Epithelial cell of esophagus (primary cell): ENCODE data around the gene SLC9B2.

Source experiments
- DNase-seq: peaks from one replicate; pipeline ENCODE4 v3.0.0; 2010; ENCODE audit warnings: low read depth
- H3K4me3 ChIP-seq: 2 replicates; pipeline ENCODE4 v1.5.1; 2011; ENCODE audit warnings: mild to moderate bottlenecking, low read length, control low read depth
- TF ChIP-seq, protein P1 (sequence below): IDR thresholded peaks from 2 replicates; pipeline ENCODE4 v1.5.1; 2011; ENCODE audit warnings: low read depth, mild to moderate bottlenecking, low read length, control low read depth, inconsistent platforms; ENCODE audit not compliant: insufficient read depth; ENCODE audit errors: missing control alignments

Gene SLC9B2, protein sequence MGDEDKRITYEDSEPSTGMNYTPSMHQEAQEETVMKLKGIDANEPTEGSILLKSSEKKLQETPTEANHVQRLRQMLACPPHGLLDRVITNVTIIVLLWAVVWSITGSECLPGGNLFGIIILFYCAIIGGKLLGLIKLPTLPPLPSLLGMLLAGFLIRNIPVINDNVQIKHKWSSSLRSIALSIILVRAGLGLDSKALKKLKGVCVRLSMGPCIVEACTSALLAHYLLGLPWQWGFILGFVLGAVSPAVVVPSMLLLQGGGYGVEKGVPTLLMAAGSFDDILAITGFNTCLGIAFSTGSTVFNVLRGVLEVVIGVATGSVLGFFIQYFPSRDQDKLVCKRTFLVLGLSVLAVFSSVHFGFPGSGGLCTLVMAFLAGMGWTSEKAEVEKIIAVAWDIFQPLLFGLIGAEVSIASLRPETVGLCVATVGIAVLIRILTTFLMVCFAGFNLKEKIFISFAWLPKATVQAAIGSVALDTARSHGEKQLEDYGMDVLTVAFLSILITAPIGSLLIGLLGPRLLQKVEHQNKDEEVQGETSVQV

DNA sequence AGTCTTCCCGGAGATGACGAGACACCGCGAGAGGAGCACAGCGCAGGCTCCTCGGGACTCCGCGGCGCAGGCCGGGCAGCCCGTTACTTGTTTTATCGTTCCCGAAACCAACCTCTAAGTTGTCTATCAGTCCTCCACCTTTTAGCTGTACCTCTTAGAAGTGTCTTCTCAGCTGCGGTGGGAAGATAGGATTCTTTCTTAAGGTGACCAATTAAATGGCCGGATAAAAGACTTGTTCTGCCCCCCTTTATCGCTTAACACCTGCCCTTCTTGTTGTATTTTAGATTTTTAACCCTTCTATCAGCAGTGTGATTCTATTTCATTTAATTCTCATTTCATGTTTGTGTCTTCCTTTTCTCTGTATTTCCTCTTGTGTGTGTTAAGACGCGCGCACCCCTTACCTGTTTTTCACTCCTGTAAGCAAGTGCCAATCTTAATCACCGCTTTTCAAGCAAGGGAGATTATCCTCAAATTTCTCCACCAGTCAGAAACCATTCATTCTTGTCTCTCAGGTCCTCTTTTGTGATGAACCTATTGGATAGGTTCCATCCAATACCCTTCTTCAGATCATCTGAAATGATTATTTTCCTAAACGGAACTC lies at the start of gene SLC9B2:
Gene SLC9B2, minus strand, starts transcription at position 15 of the 601 bp plus-strand sequence. CDS start 9,211 bp downstream, outside the sequence.
- DNase-seq = no peak
- TF ChIP-seq, protein P1, sequence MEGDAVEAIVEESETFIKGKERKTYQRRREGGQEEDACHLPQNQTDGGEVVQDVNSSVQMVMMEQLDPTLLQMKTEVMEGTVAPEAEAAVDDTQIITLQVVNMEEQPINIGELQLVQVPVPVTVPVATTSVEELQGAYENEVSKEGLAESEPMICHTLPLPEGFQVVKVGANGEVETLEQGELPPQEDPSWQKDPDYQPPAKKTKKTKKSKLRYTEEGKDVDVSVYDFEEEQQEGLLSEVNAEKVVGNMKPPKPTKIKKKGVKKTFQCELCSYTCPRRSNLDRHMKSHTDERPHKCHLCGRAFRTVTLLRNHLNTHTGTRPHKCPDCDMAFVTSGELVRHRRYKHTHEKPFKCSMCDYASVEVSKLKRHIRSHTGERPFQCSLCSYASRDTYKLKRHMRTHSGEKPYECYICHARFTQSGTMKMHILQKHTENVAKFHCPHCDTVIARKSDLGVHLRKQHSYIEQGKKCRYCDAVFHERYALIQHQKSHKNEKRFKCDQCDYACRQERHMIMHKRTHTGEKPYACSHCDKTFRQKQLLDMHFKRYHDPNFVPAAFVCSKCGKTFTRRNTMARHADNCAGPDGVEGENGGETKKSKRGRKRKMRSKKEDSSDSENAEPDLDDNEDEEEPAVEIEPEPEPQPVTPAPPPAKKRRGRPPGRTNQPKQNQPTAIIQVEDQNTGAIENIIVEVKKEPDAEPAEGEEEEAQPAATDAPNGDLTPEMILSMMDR = no peak
- H3K4me3 ChIP-seq = peak within 1 kb of the TSS; percentile 65

DNA sequence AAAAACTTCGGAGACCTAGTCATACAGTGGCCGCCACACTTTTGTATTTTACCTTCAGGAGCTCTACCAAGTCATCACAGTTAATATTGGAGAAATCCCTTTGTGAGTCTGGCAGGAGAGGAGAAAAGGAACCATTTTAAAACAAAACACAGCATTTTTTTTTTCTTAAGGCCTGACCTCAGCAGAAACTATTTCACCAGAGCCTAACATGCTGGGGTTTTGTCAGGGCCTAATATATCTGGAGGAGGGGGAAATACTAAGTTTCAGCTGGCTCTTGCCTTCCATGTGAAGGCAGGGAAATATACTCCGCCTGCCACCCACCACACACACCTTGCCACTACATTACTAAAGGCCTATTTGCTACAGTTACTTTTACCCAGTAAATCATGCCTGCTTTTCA lies 49.6 kb upstream of the SLC9B2 start:
- TF ChIP-seq, protein P1 = no peak
- H3K4me3 ChIP-seq = no peak overlapping the region
- no peak for DNase-seq

DNA sequence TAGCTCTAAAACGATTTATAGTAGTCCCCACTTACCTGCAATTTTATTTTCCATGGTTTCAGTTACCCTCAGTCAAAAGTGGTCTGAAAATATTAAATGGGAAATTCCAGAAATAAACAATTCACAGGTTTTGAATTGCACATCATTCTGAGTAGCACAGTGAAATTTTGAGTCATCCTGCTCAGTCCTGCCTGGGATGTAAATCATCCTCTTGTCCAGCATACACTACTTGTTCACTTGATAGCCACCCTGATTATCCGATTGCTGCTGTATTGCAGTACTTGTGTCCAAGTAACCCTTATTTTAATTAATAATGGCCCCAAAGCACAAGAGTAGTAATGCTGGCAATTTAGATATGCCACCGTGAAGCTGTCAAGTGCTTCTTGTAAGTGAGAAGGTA lies 46.6 kb upstream of the SLC9B2 start:
- no peak overlapping the region for H3K4me3 ChIP-seq
- no peak for DNase-seq
- TF ChIP-seq, protein P1 = no peak

DNA sequence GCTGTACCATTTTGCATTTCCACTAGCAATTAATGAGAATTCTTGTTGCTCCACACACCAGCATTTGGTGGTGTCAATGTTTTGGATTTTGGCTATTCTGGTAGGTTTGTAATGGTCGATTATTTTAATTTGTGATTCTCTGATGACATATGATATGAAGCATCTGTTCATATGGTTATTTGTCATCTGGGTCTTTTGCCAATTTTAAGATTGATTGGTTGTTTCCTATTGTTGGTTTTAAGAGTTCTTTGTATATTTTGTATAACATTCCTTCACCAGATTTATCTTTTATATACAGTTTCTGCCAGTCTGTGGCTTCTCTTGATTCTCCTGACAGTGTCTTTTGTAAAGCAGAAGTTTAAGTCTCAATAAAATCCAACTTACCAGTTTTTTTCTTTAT lies 41.6 kb upstream of the SLC9B2 start:
- DNase-seq = no peak
- no peak overlapping the region for H3K4me3 ChIP-seq
- TF ChIP-seq, protein P1 = no peak

DNA sequence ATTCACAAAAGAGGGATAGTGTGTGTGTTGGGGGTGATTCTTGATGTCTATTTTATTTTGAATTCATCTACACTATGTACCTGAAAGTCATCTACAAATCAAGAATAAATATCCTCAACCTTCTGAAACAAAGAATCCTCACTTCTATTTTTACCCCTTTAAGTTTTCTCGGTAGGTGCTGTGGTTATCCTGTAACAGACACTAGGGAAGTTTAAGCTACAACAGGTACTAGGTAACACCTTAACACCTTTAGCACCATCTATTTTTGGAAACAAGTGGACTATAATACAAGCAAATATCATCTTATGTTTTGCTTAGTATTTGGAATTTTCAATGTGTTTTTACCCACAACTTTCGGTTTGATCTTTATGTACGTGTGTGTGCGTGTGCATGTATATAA lies 35.0 kb upstream of the SLC9B2 start:
- no peak overlapping the region for H3K4me3 ChIP-seq
- TF ChIP-seq, protein P1 = no peak
- DNase-seq = no peak

DNA sequence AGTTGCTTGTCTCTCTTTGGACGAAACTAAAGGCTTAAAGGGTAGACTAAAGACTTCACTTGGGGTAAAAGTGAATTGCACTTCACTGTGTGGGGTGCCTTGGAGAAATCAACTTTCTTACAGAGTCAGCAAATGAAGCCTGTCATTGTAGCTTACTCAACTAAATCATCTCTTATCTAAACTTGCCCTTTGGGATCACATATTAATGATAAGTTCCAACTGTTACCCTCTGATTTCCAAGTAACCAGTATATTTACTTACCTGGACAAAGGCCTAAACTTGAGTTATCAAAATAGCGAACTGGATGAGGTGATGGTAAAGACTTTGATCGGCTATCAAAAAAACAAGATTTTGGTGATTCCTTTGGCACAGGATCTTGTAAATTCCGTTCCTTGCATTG lies 32.0 kb upstream of the SLC9B2 start:
- TF ChIP-seq, protein P1 = no peak
- no peak for DNase-seq
- no peak overlapping the region for H3K4me3 ChIP-seq
